ENCODE measurements around the gene CABS1. TPM values are rescaled to one million over a fixed set of nuclear protein-coding genes. Genes with fewer than 3 reads are reported as not detected.

Gene CABS1
- polyA plus RNA-seq, 1 donor (not counting 4 experiments of a cell fraction or from before 2014, with no cell fraction given), result not detected

DNA sequence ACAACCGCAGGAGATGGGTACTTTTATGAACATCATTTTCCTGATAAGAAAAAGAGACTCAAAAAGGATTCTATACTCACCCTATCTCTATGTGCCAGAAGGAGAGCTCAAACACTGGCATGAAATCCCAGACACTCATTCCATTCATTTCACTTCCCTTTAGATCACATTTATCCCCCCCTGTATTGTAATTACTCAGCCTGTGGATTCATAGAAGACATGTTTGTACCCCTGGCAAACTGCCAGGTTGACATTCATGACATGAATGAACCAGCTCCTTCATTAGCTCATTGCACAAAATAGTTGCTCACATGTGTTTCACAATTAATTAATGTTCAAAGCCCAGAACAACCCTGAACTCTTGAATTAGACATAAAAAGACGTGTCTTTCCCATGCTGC lies 30.7 kb downstream of the CABS1 start:
- peak; percentile 38 for DNase-seq (ENCODE audit: low read depth, low spot score)
- H4K20me1 ChIP-seq (ENCODE audit: control insufficient read depth, extremely low read depth, insufficient read depth, low read length), result no peaks in the 10 kb centered on the region
- dilution Hi-C loops (cut with MboI; ENCODE audit: extremely low pct_ligation_motif_present, low sequenced_read_pairs), result no loop called here
- H3K27ac ChIP-seq (ENCODE audit: control insufficient read depth, insufficient read depth, low read length), result no peak overlapping the region
- H2AFZ ChIP-seq (ENCODE audit: control insufficient read depth, low read length), result no peak overlapping the region
- no peaks in the 10 kb centered on the region for H3K9me3 ChIP-seq (ENCODE audit: control insufficient read depth, low read depth, low read length)
- TF ChIP-seq EZH2 (IDR thresholded peaks at IDR 0.05; ENCODE audit: low read length), result no peak
- TF ChIP-seq, protein P1, sequence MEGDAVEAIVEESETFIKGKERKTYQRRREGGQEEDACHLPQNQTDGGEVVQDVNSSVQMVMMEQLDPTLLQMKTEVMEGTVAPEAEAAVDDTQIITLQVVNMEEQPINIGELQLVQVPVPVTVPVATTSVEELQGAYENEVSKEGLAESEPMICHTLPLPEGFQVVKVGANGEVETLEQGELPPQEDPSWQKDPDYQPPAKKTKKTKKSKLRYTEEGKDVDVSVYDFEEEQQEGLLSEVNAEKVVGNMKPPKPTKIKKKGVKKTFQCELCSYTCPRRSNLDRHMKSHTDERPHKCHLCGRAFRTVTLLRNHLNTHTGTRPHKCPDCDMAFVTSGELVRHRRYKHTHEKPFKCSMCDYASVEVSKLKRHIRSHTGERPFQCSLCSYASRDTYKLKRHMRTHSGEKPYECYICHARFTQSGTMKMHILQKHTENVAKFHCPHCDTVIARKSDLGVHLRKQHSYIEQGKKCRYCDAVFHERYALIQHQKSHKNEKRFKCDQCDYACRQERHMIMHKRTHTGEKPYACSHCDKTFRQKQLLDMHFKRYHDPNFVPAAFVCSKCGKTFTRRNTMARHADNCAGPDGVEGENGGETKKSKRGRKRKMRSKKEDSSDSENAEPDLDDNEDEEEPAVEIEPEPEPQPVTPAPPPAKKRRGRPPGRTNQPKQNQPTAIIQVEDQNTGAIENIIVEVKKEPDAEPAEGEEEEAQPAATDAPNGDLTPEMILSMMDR (optimal IDR thresholded peaks at IDR 0.05 in 1 of 3, IDR thresholded peaks at IDR 0.05 in 1 of 3, conservative IDR thresholded peaks at IDR 0.05 in 1 of 3; ENCODE audit: extremely low read depth in 1 of 3, insufficient read depth in 2 of 3, low read length in 3 of 3), result no peak
- no peak overlapping the region for H3K4me3 ChIP-seq (ENCODE audit: control insufficient read depth in 2 of 3, extremely low read depth in 1 of 3, insufficient read depth in 2 of 3, low read depth in 1 of 3, low read length in 3 of 3)
- H3K4me2 ChIP-seq (ENCODE audit: control insufficient read depth, extremely low read depth, insufficient read depth, low read depth, low read length), result no peak overlapping the region
- no peaks in the 10 kb centered on the region for H3K79me2 ChIP-seq (ENCODE audit: control insufficient read depth, insufficient read depth, low read length)
- H3K4me1 ChIP-seq (ENCODE audit: control insufficient read depth, extremely low read depth, insufficient read depth, low read length), result no peaks in the 10 kb centered on the region
- H3K27me3 ChIP-seq (ENCODE audit: control insufficient read depth, extremely low read depth, insufficient read depth, low read length), result no peaks in the 10 kb centered on the region
- H3K9ac ChIP-seq (ENCODE audit: control insufficient read depth, extremely low read depth, insufficient read depth, low read length), result no peak overlapping the region
- H3K9me1 ChIP-seq (ENCODE audit: control insufficient read depth, extremely low read depth, insufficient read depth, low read length), result no peaks in the 10 kb centered on the region
- H3K36me3 ChIP-seq (ENCODE audit: control insufficient read depth in 2 of 2, extremely low read depth in 1 of 2, insufficient read depth in 2 of 2, low read length in 2 of 2), result no peaks in the 10 kb centered on the region
- FAIRE-seq, result no peak

DNA sequence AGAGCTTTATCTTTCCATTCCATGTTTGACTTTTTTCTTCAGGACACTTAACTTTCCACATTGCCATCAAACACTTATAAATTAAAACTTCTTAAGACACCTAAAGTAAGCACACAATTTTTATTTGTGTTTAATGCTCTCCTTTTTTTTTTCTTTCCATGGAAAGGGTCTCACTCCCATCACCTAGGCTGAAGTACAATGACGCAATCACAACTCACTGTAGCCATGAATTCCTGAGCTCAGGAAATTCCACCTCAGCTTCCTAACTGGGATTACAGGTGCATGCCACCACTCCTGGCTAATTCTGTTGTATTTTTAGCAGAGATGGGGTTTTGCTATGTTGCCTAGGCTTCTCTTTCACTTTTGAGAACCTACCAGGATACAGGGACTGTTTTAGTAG lies 33.0 kb downstream of the CABS1 start:
- Histone ChIP-seq H2AFZ (ENCODE audit: control insufficient read depth, low read length) (no peak overlapping the region), H3K9ac (ENCODE audit: control insufficient read depth, extremely low read depth, insufficient read depth, low read length) (no peak overlapping the region), H3K4me3 (ENCODE audit: control insufficient read depth in 2 of 3, extremely low read depth in 1 of 3, insufficient read depth in 2 of 3, low read depth in 1 of 3, low read length in 3 of 3) (no peak overlapping the region), H3K4me1 (ENCODE audit: control insufficient read depth, extremely low read depth, insufficient read depth, low read length) (no peaks in the 10 kb centered on the region), H3K27me3 (ENCODE audit: control insufficient read depth, extremely low read depth, insufficient read depth, low read length) (no peaks in the 10 kb centered on the region), H3K36me3 (ENCODE audit: control insufficient read depth in 2 of 2, extremely low read depth in 1 of 2, insufficient read depth in 2 of 2, low read length in 2 of 2) (no peaks in the 10 kb centered on the region), H3K79me2 (ENCODE audit: control insufficient read depth, insufficient read depth, low read length) (no peaks in the 10 kb centered on the region), H3K9me1 (ENCODE audit: control insufficient read depth, extremely low read depth, insufficient read depth, low read length) (no peaks in the 10 kb centered on the region), H4K20me1 (ENCODE audit: control insufficient read depth, extremely low read depth, insufficient read depth, low read length) (no peaks in the 10 kb centered on the region), H3K9me3 (ENCODE audit: control insufficient read depth, low read depth, low read length) (no peaks in the 10 kb centered on the region), H3K27ac (ENCODE audit: control insufficient read depth, insufficient read depth, low read length) (no peak overlapping the region), H3K4me2 (ENCODE audit: control insufficient read depth, extremely low read depth, insufficient read depth, low read depth, low read length) (no peak overlapping the region)
- TF ChIP-seq, protein P1 (optimal IDR thresholded peaks at IDR 0.05 in 1 of 3, IDR thresholded peaks at IDR 0.05 in 1 of 3, conservative IDR thresholded peaks at IDR 0.05 in 1 of 3; ENCODE audit: extremely low read depth in 1 of 3, insufficient read depth in 2 of 3, low read length in 3 of 3), result no peak
- no peak for TF ChIP-seq EZH2 (IDR thresholded peaks at IDR 0.05; ENCODE audit: low read length)
- dilution Hi-C loops (cut with MboI; ENCODE audit: extremely low pct_ligation_motif_present, low sequenced_read_pairs), result no loop called here
- no peak for DNase-seq (ENCODE audit: low read depth, low spot score)
- FAIRE-seq, result no peak
